Lower leg skin (tissue), 3 donors: ENCODE measurements around the gene PGBD5.

Source experiments
- CTCF ChIP-seq, 3 donors: fragments of 450-650 bp; IDR thresholded peaks; one replicate each; pipeline ENCODE4 v1.5.1; 2016; ENCODE audit warnings: antibody characterized with exemption in 3 of 3, mild to moderate bottlenecking in 3 of 3, moderate library complexity in 2 of 3
- POLR2A ChIP-seq, 2 donors: fragments of 450-650 bp; IDR thresholded peaks; one replicate each; pipeline ENCODE4 v1.6.1; 2016 to 2017; ENCODE audit warnings: antibody characterized with exemption in 2 of 2, mild to moderate bottlenecking in 1 of 2, moderate library complexity in 1 of 2

- TF ChIP-seq CTCF (IDR thresholded peaks at IDR 0.05) (no peak), POLR2A (IDR thresholded peaks at IDR 0.05) (no peak)
Measured at GRCh38 chr1:230377851-230378250, 48.3 kb downstream of the PGBD5 start.
